DOHH2 (cell line): ENCODE data around the gene CSNK1G3.

Experiments used
- H3F3A ChIP-seq: fragments of 200-600 bp; sonication (generic), shearing (Covaris generic); 2 replicates; pipeline ENCODE4 v1.6.0; 2016; ENCODE audit warnings: antibody characterized with exemption, mild to moderate bottlenecking; ENCODE audit not compliant: control insufficient read depth, insufficient read depth
- H3K27ac ChIP-seq: fragments of 200-600 bp; sonication (generic); 2 replicates; pipeline ENCODE4 v1.5.1; 2014; ENCODE audit warnings: low read depth, mild to moderate bottlenecking, low read length, moderate library complexity
- H3K27me3 ChIP-seq: fragments of 200-600 bp; sonication (generic); 2 replicates; pipeline ENCODE4 v1.6.1; 2014; ENCODE audit warnings: mild to moderate bottlenecking, low read length, mixed read lengths; ENCODE audit not compliant: control insufficient read depth
- H3K36me3 ChIP-seq: fragments of 200-600 bp; sonication (generic); 2 replicates; pipeline ENCODE4 v1.6.1; 2014; ENCODE audit warnings: mild to moderate bottlenecking, low read length, moderate library complexity, mixed read lengths; ENCODE audit not compliant: control insufficient read depth
- H3K4me1 ChIP-seq: fragments of 200-600 bp; sonication (generic); 2 replicates; pipeline ENCODE4 v1.6.1; 2014; ENCODE audit warnings: mild to moderate bottlenecking, low read length, mixed read lengths; ENCODE audit not compliant: control insufficient read depth
- H3K4me2 ChIP-seq: fragments of 200-600 bp; sonication (generic); 2 replicates; pipeline ENCODE4 v1.6.0; 2014; ENCODE audit warnings: mild to moderate bottlenecking, low read length, moderate library complexity
- H3K4me3 ChIP-seq: fragments of 200-600 bp; sonication (generic); 2 replicates; pipeline ENCODE4 v1.5.1; 2014; ENCODE audit warnings: mild to moderate bottlenecking, low read length, mixed read lengths
- H3K79me2 ChIP-seq: fragments of 200-600 bp; sonication (generic); 2 replicates; pipeline ENCODE4 v1.6.1; 2014; ENCODE audit warnings: mild to moderate bottlenecking, low read length, mixed read lengths; ENCODE audit not compliant: control insufficient read depth
- H3K9me2 ChIP-seq: fragments of 200-600 bp; sonication (generic); replicated peaks from 2 replicates; pipeline ENCODE4 v1.6.1; 2014; ENCODE audit warnings: mild to moderate bottlenecking, low read length, mixed read lengths; ENCODE audit not compliant: control insufficient read depth
- H3K9me3 ChIP-seq: fragments of 200-600 bp; sonication (generic); 2 replicates; pipeline ENCODE4 v1.6.1; 2014; ENCODE audit warnings: antibody characterized with exemption, low read length, mixed read lengths; ENCODE audit not compliant: control insufficient read depth, insufficient read depth
- H4K20me1 ChIP-seq: fragments of 200-600 bp; sonication (generic); 2 replicates; pipeline ENCODE4 v1.6.0; 2014; ENCODE audit warnings: low read depth, mild to moderate bottlenecking, antibody characterized with exemption, low read length, moderate library complexity; ENCODE audit not compliant: control insufficient read depth, insufficient read depth
- CTCF ChIP-seq: fragments of 200-600 bp; sonication (generic); IDR thresholded peaks from one replicate; pipeline ENCODE4 v1.5.1; 2014; ENCODE audit warnings: antibody characterized with exemption, mild to moderate bottlenecking, low read depth, low read length; ENCODE audit not compliant: poor library complexity, severe bottlenecking
- EZH2phosphoT487 ChIP-seq: fragments of 200-600 bp; sonication (generic); IDR thresholded peaks from 2 replicates; pipeline ENCODE4 v1.6.1; 2017; ENCODE audit warnings: borderline replicate concordance, mild to moderate bottlenecking, antibody characterized with exemption, low read length, moderate library complexity, mixed read lengths

CSNK1G3 gene

GRCh38 chr5:123554601-123555000 is 42.6 kb downstream of the CSNK1G3 start:
- Histone ChIP-seq H3K4me2 (no peak overlapping the region), H3K79me2 (peaks cover 9% of the 10 kb centered on the region), H3F3A (no peaks in the 10 kb centered on the region)

GRCh38 chr5:123557907-123558306 is 45.9 kb downstream of the CSNK1G3 start:
- H3F3A ChIP-seq = no peaks in the 10 kb centered on the region
- no peak overlapping the region for H3K27ac ChIP-seq
- no peaks in the 10 kb centered on the region for H3K9me2 ChIP-seq
- no peak overlapping the region for H3K4me3 ChIP-seq
- H3K27me3 ChIP-seq = no peaks in the 10 kb centered on the region
- H3K4me1 ChIP-seq = no peaks in the 10 kb centered on the region
- TF ChIP-seq CTCF = no peak
- TF ChIP-seq EZH2phosphoT487 = no peak
- H3K9me3 ChIP-seq = no peaks in the 10 kb centered on the region
- H3K4me2 ChIP-seq = no peak overlapping the region
- H4K20me1 ChIP-seq = no peaks in the 10 kb centered on the region
- H3K36me3 ChIP-seq = peaks cover 9% of the 10 kb centered on the region; the same call in 1 of the 2 replicates
- H3K79me2 ChIP-seq = no peaks in the 10 kb centered on the region; the same call in 1 of the 2 replicates

More at GRCh38 chr5:123554601-123555000, 42.6 kb downstream of the CSNK1G3 start:
- no peak overlapping the region for H3K4me3 ChIP-seq
- H4K20me1 ChIP-seq = no peaks in the 10 kb centered on the region
- H3K36me3 ChIP-seq = peaks cover 19% of the 10 kb centered on the region
- peaks cover 10% of the 10 kb centered on the region for H3K4me1 ChIP-seq
- H3K27ac ChIP-seq = no peak overlapping the region
- H3K9me2 ChIP-seq = no peaks in the 10 kb centered on the region
- no peaks in the 10 kb centered on the region for H3K9me3 ChIP-seq
- TF ChIP-seq CTCF (no peak), EZH2phosphoT487 (no peak)
- H3K27me3 ChIP-seq = no peaks in the 10 kb centered on the region

GRCh38 chr5:123558762-123559433 is 46.9 kb downstream of the CSNK1G3 start:
- Histone ChIP-seq H3K9me3 (no peaks in the 10 kb centered on the region), H4K20me1 (no peaks in the 10 kb centered on the region), H3K9me2 (no peaks in the 10 kb centered on the region), H3K4me2 (no peak overlapping the region), H3K79me2 (no peaks in the 10 kb centered on the region; the same call in 1 of the 2 replicates), H3K27ac (no peak overlapping the region), H3K4me3 (no peak overlapping the region), H3K36me3 (peaks cover 9% of the 10 kb centered on the region; the same call in 1 of the 2 replicates), H3F3A (no peaks in the 10 kb centered on the region), H3K4me1 (no peaks in the 10 kb centered on the region), H3K27me3 (no peaks in the 10 kb centered on the region)
- TF ChIP-seq EZH2phosphoT487 (no peak), CTCF (no peak)
